GM23338 (cell line): ENCODE results near the gene INPPL1. TPM values are rescaled to one million over a fixed set of nuclear protein-coding genes. Genes with fewer than 3 reads are reported as not detected.
A peak's percentile ranks its signal among the peaks of the same experiment; 100 is the strongest.

Experiments
- ATAC-seq: fragments of 200-7000 bp; cut with Tn5 transposase; 3 replicates; pipeline ENCODE4 v1.9.1; 2020
- DNase-seq: peaks from one replicate; pipeline ENCODE4 v3.0.0-alpha.2; 2015; ENCODE audit warnings: low spot score
- H2AFZ ChIP-seq: fragments of 200-600 bp; sonication (generic); 2 replicates; pipeline ENCODE4 v1.8.0; 2016; ENCODE audit warnings: antibody characterized with exemption, mild to moderate bottlenecking, moderate library complexity
- H3F3A ChIP-seq: fragments of 200-600 bp; sonication (generic); replicated peaks from 2 replicates; pipeline ENCODE4 v1.8.0; 2017; ENCODE audit warnings: antibody characterized with exemption, mixed run types, low read depth
- H3K27ac ChIP-seq: fragments of 200-600 bp; sonication (generic); 2 replicates; pipeline ENCODE4 v1.6.1; 2016; ENCODE audit warnings: low read depth
- H3K27me3 ChIP-seq: fragments of 200-600 bp; sonication (generic); 2 replicates; pipeline ENCODE4 v1.8.0; 2016; ENCODE audit warnings: mild to moderate bottlenecking, mixed run types, moderate library complexity; ENCODE audit not compliant: insufficient read depth
- H3K36me3 ChIP-seq: fragments of 200-600 bp; sonication (generic); 2 replicates; pipeline ENCODE4 v1.8.0; 2016; ENCODE audit warnings: mild to moderate bottlenecking; ENCODE audit not compliant: insufficient read depth
- H3K4me1 ChIP-seq: fragments of 200-600 bp; sonication (generic); 2 replicates; pipeline ENCODE4 v1.8.0; 2016; ENCODE audit warnings: mild to moderate bottlenecking, moderate library complexity; ENCODE audit not compliant: insufficient read depth
- H3K4me2 ChIP-seq: fragments of 200-600 bp; sonication (generic); 2 replicates; pipeline ENCODE4 v1.7.1; 2017; ENCODE audit warnings: mixed run types
- H3K4me3 ChIP-seq: fragments of 200-600 bp; sonication (generic); 2 replicates; pipeline ENCODE4 v1.6.1; 2016; ENCODE audit warnings: mixed run types
- H3K79me2 ChIP-seq: fragments of 200-600 bp; sonication (generic); replicated peaks from 2 replicates; pipeline ENCODE4 v1.8.0; 2017; ENCODE audit warnings: mild to moderate bottlenecking; ENCODE audit not compliant: insufficient read depth
- H3K9me2 ChIP-seq: fragments of 200-600 bp; sonication (generic); 2 replicates; pipeline ENCODE4 v1.8.0; 2017; ENCODE audit not compliant: insufficient read depth
- H4K20me1 ChIP-seq: fragments of 200-600 bp; sonication (generic); replicated peaks from 2 replicates; pipeline ENCODE4 v1.8.0; 2017; ENCODE audit warnings: mild to moderate bottlenecking; ENCODE audit not compliant: insufficient read depth
- H3K27ac Mint-ChIP-seq: 2 replicates; pipeline ENCODE4 v1.8.0; 2020; ENCODE audit warnings: inconsistent platforms, mild to moderate bottlenecking, moderate library complexity, mixed read lengths
- H3K27me3 Mint-ChIP-seq: 3 replicates; pipeline ENCODE4 v1.8.0; 2022; ENCODE audit warnings: low read depth, mild to moderate bottlenecking, moderate library complexity, mixed read lengths, inconsistent platforms; ENCODE audit not compliant: insufficient read depth, poor library complexity
- H3K36me3 Mint-ChIP-seq: 3 replicates; pipeline ENCODE4 v1.8.0; 2021; ENCODE audit warnings: low read depth, mild to moderate bottlenecking, inconsistent platforms, moderate library complexity, mixed read lengths
- H3K4me1 Mint-ChIP-seq: 3 replicates; pipeline ENCODE4 v1.8.0; 2020; ENCODE audit warnings: mild to moderate bottlenecking, inconsistent platforms, mixed read lengths
- H3K4me3 Mint-ChIP-seq: 3 replicates; pipeline ENCODE4 v1.8.0; 2021; ENCODE audit warnings: moderate library complexity, mild to moderate bottlenecking, inconsistent platforms, mixed read lengths
- H3K9me3 Mint-ChIP-seq: 3 replicates; pipeline ENCODE4 v1.8.0; 2020; ENCODE audit warnings: moderate library complexity, mild to moderate bottlenecking, inconsistent platforms, mixed read lengths
- CREB1 ChIP-seq: fragments of 250-450 bp; sonication (Bioruptor Pico); IDR thresholded peaks from 2 replicates; pipeline ENCODE4 v1.5.0; 2020; ENCODE audit warnings: low read depth, mild to moderate bottlenecking, moderate library complexity
- EZH2 ChIP-seq: fragments of 200-600 bp; sonication (generic); IDR thresholded peaks from one replicate; pipeline ENCODE4 v1.8.0; 2017; ENCODE audit warnings: antibody characterized with exemption, mild to moderate bottlenecking, low read depth; ENCODE audit not compliant: unreplicated experiment
- EZH2phosphoT487 ChIP-seq: fragments of 200-600 bp; sonication (generic); IDR thresholded peaks from one replicate; pipeline ENCODE4 v1.8.1; 2018; ENCODE audit warnings: antibody characterized with exemption; ENCODE audit not compliant: unreplicated experiment
- NANOG ChIP-seq: IDR thresholded peaks from 2 replicates; pipeline ENCODE4 v1.6.1; 2016; ENCODE audit warnings: antibody characterized with exemption, borderline replicate concordance
- POLR2AphosphoS5 ChIP-seq: IDR thresholded peaks from 2 replicates; pipeline ENCODE4 v1.6.1; 2016; ENCODE audit warnings: antibody characterized with exemption, low read depth
- STAT1 ChIP-seq: IDR thresholded peaks from one replicate; pipeline ENCODE4 v1.6.1; 2016; ENCODE audit warnings: antibody characterized with exemption; ENCODE audit not compliant: unreplicated experiment
- ZNF331 ChIP-seq: fragments of 250-450 bp; sonication (Bioruptor Pico); IDR thresholded peaks from 2 replicates; pipeline ENCODE4 v1.5.0; 2020; ENCODE audit warnings: low read depth, mild to moderate bottlenecking, moderate library complexity
- ZNF462 ChIP-seq: fragments of 250-450 bp; sonication (Bioruptor Pico); IDR thresholded peaks from 2 replicates; pipeline ENCODE4 v1.5.0; 2020; ENCODE audit warnings: mild to moderate bottlenecking, moderate library complexity
- polyA plus RNA-seq: library from polyadenylated mRNA; unstranded; fragments of >200 nt; fragmentation: Nextera tagmentation; extraction: Ambion mirVana; gene quantifications from 2 replicates; pipeline ENCODE4 v1.2.1, GENCODE V29; 2016
- total RNA-seq: library from RNA; depleted of rRNA; stranded (reverse); fragments of >200 nt; shearing (Covaris generic); gene quantifications from 2 replicates; pipeline ENCODE4 v1.2.3, GENCODE V29; 2014

INPPL1 gene
- total and polyA plus RNA-seq, 2 experiments from 2014 or later, result 21.5 to 54.7 TPM

- H3K4me3 Mint-ChIP-seq, result peak overlapping the region; percentile 7; the same call in 1 of the 3 replicates
- ATAC-seq, result no peak
- H3K79me2 ChIP-seq, result no peaks in the 10 kb centered on the region
- 0 out of 2 replicates have a peak, but pooled peaks cover 9% of the 10 kb centered on the region for H3F3A ChIP-seq
- H3K4me1 ChIP-seq, result peaks cover 35% of the 10 kb centered on the region
- peaks cover 10% of the 10 kb centered on the region for H4K20me1 ChIP-seq
- H3K27ac ChIP-seq, result no peak overlapping the region
- peaks cover 89% of the 10 kb centered on the region for H3K27me3 ChIP-seq
- no peak overlapping the region for H3K4me2 ChIP-seq
- peaks cover 4% of the 10 kb centered on the region; the same call in 2 of the 3 replicates for H3K9me3 Mint-ChIP-seq
- H3K27ac Mint-ChIP-seq, result no peak overlapping the region
- H3K4me3 ChIP-seq, result no peak overlapping the region
- no peak for DNase-seq
- peaks cover 50% of the 10 kb centered on the region for H3K27me3 Mint-ChIP-seq
- peaks cover 8% of the 10 kb centered on the region for H3K36me3 Mint-ChIP-seq
- peak; percentile 44 for TF ChIP-seq EZH2
- TF ChIP-seq EZH2phosphoT487, result no peak
- no peak overlapping the region for H2AFZ ChIP-seq
- H3K36me3 ChIP-seq, result no peaks in the 10 kb centered on the region
- H3K9me2 ChIP-seq, result no peaks in the 10 kb centered on the region
- H3K4me1 Mint-ChIP-seq, result peaks cover 40% of the 10 kb centered on the region
Observed at GRCh38 chr11:72242141-72242540, 17.6 kb downstream of the INPPL1 start.

DNA sequence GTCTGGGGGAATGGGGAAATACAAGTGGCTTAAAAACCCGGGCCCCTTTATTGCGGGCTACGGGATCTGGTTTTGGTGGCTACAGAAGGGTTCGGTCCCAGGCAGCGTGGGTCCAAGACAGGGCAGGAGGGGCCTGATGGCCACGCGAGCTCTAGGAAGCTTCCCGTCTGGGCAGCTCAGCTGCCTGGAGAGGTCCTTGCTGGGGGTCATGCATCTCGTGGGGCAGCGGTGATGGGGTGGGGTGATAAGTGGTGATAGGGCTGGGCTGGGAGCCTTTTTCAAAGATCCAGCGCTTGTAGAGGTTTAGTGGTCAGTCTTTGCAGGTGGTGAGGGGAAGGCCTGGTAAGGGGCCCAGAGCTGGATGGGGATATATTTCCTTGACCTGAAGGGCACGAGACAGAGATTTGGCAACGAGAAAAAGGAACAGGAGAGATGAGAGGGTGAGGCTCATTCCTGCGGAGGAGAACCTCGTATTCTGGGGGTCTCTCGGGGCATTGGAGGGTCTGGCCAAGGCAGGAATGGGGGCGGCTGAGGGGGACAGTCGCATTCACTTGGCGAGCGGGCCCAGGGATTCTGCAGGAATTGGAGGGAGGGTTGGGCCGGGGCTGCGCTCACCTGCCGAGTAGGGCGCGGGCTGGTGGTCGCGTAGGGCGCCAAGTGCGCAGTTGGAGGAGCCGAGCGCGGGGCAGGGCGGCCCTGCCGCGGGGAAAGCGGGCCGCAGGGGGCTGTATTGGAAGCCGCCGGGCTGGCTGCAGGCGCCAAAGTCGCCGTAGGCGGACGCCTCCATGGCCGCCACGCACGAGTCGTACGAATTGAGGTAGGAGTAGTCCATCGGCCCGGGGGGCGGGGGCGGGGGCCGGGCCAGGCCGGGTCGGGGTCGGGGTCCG, 18.8 kb downstream of the INPPL1 start:
- H3K79me2 ChIP-seq, result no peaks in the 10 kb centered on the region
- no peaks in the 10 kb centered on the region for H3K36me3 ChIP-seq
- peaks cover 4% of the 10 kb centered on the region; the same call in 2 of the 3 replicates for H3K9me3 Mint-ChIP-seq
- peaks cover 38% of the 10 kb centered on the region for H3K4me1 Mint-ChIP-seq
- DNase-seq, result peak; percentile 53
- no peak overlapping the region for H3K27ac ChIP-seq
- H3K4me1 ChIP-seq, result peaks cover 29% of the 10 kb centered on the region
- H3K4me3 Mint-ChIP-seq, result peak overlapping the region; percentile 70
- no peak overlapping the region for H3K27ac Mint-ChIP-seq
- peak overlapping the region; percentile 96 for H3K4me2 ChIP-seq
- TF ChIP-seq EZH2phosphoT487 (peak; percentile 79), NANOG (no peak), STAT1 (no peak), EZH2 (peak; percentile 94), ZNF331 (CRISPR knock-in tag) (no peak)
- H3F3A ChIP-seq, result 0 out of 2 replicates have a peak, but pooled peaks cover 9% of the 10 kb centered on the region
- peaks cover 4% of the 10 kb centered on the region; the same call in 1 of the 3 replicates for H3K36me3 Mint-ChIP-seq
- peaks cover 10% of the 10 kb centered on the region for H4K20me1 ChIP-seq
- H3K27me3 ChIP-seq, result peaks cover 100% of the 10 kb centered on the region
- no peaks in the 10 kb centered on the region for H3K9me2 ChIP-seq
- H2AFZ ChIP-seq, result peak overlapping the region; percentile 98; the same call in 1 of the 2 replicates
- peaks cover 50% of the 10 kb centered on the region for H3K27me3 Mint-ChIP-seq
- peak overlapping the region; percentile 84 for H3K4me3 ChIP-seq
- ATAC-seq, result peak; percentile 4

DNA sequence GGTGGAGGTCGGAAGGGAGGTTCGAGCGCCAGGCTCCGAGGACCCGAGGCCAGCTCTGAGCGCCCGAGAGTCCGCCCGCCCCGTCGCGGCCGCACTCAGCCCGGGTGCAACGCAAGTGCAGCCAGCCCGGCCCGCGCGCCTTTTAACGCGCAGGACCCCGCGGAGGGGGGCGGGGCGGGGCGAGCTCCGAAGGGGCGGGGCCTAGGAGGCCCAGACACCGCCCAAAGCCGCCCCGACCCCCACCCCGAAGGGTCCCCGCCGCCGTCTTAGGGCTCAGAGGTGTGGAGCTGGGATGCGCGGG, 19.4 kb downstream of the INPPL1 start, which contains the start of gene PHOX2A:
Gene PHOX2A, minus strand, starts transcription at position 117 of the 301 bp plus-strand sequence. CDS start 172 bp downstream, outside the sequence.
- DNase-seq, result no peak
- H3K27ac ChIP-seq, result no peak within 1 kb of the TSS
- H3F3A ChIP-seq, result 0 out of 2 replicates have a peak, but pooled peaks cover 9% of the 10 kb centered on the region
- H3K4me2 ChIP-seq, result peak within 1 kb of the TSS; percentile 96
- no peaks in the 10 kb centered on the region for H3K79me2 ChIP-seq
- peak within 1 kb of the TSS; percentile 70 for H3K4me3 Mint-ChIP-seq
- peaks cover 4% of the 10 kb centered on the region; the same call in 2 of the 3 replicates for H3K9me3 Mint-ChIP-seq
- H3K27ac Mint-ChIP-seq, result no peak within 1 kb of the TSS
- peaks cover 23% of the 10 kb centered on the region for H3K4me1 ChIP-seq
- H3K4me3 ChIP-seq, result peak within 1 kb of the TSS; percentile 84
- peak within 1 kb of the TSS; percentile 98 for H2AFZ ChIP-seq
- ATAC-seq, result peak; percentile 49
- peaks cover 45% of the 10 kb centered on the region for H3K27me3 Mint-ChIP-seq
- peaks cover under 1% of the 10 kb centered on the region; the same call in 1 of the 3 replicates for H3K36me3 Mint-ChIP-seq
- no peaks in the 10 kb centered on the region for H3K36me3 ChIP-seq
- H4K20me1 ChIP-seq, result peaks cover 10% of the 10 kb centered on the region
- no peaks in the 10 kb centered on the region for H3K9me2 ChIP-seq
- peaks cover 100% of the 10 kb centered on the region for H3K27me3 ChIP-seq
- peaks cover 35% of the 10 kb centered on the region for H3K4me1 Mint-ChIP-seq
- TF ChIP-seq EZH2 (no peak), CREB1 (CRISPR knock-in tag) (no peak), STAT1 (no peak), ZNF462 (no peak), NANOG (no peak), POLR2AphosphoS5 (no peak)
